ENCODE data around the gene CLIP1. TPM values are rescaled to one million over a fixed set of nuclear protein-coding genes. Genes with fewer than 3 reads are reported as not detected.
"Not testable (repeated sequence)": the region's sequence is repeated elsewhere in the genome, so short reads cannot be mapped to it uniquely, and the experiment has no call there.

The CLIP1 gene
- total and polyA plus RNA-seq, 7 experiments from 2014 or later: 13.6 to 89.3 (median 56.6) TPM

DNA sequence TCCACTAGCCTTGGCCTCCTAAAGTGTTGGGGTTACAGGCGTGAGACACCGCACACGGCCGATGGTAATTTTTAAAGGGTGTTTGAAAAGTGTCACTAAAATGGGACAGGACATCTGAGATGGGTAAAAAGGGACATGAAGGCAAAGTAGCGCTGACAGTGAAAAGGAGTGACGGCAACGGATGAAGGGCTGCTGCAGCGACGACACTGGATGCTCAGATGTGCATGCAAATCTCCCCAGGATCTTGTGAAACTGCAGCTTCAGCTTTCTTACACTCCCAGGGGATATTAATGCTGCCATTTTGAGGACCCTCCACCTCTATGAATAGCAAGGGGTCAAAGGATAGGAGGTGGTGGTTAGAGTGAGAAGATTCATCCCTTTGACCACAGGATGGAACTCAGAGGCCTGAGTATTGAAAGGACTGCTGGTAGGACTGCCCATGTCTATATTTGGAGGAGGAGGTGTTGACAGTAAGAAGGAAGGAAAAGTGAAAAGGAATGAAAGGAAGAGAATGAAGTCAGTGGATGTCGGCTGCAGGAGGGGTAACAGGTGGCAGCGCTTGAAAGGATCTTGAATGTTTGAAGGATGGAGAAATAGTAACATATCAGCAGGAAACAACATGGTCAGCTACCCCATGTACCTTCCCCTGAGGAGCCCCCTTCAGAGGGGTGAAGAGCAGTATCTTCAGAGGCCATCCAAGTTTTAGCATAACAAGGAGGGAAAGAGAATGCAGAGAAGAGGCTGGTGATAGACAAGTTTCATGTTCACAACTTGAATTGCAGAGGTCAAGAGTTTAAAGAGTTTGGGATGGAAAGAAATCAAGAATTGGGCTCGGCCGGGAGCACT, 37.1 kb downstream of the CLIP1 start:
- intact Hi-C loops (cut with micrococcal nuclease): no loop called here
- peaks cover 0 to 22% (median 4%) of the 10 kb centered on the region in 5 donors for H3K36me3 Mint-ChIP-seq
- Histone ChIP-seq H3K4me1 (ENCODE audit: control insufficient read depth in 2 of 2, insufficient read depth in 2 of 2, low read length in 2 of 2) (no peaks in the 10 kb centered on the region), H3K4me3 (ENCODE audit: low read length) (no peak overlapping the region), H3K9me3 (ENCODE audit: control insufficient read depth in 2 of 3, low read length in 3 of 3) (no peaks in the 10 kb centered on the region), H3K27ac (ENCODE audit: low read depth, low read length) (no peak overlapping the region), H3K36me3 (ENCODE audit: control insufficient read depth in 2 of 3, insufficient read depth in 3 of 3, low read length in 3 of 3) (peaks cover 0 to 9% (median 6%) of the 10 kb centered on the region in 3 experiments), H3K27me3 (ENCODE audit: control insufficient read depth in 2 of 2, insufficient read depth in 2 of 2, low read length in 2 of 2) (no peaks in the 10 kb centered on the region)
- peaks cover 8 to 28% (median 16%) of the 10 kb centered on the region in 7 donors for H3K4me1 Mint-ChIP-seq
- ATAC-seq: no peak
- ChIA-PET POLR2A (no interaction called here), CTCF (no interaction called here)
- peaks cover 0 to 1% (median 0%) of the 10 kb centered on the region in 11 donors for H3K9me3 Mint-ChIP-seq
- H3K27ac Mint-ChIP-seq: peak overlapping the region in 3 of 9 donors; percentile 6 to 65 (median 18)
- peak overlapping the region in 1 of 10 donors; percentile 16 for H3K4me3 Mint-ChIP-seq
- DNase-seq: no peak
- no peaks in the 10 kb centered on the region for H3K27me3 Mint-ChIP-seq

DNA sequence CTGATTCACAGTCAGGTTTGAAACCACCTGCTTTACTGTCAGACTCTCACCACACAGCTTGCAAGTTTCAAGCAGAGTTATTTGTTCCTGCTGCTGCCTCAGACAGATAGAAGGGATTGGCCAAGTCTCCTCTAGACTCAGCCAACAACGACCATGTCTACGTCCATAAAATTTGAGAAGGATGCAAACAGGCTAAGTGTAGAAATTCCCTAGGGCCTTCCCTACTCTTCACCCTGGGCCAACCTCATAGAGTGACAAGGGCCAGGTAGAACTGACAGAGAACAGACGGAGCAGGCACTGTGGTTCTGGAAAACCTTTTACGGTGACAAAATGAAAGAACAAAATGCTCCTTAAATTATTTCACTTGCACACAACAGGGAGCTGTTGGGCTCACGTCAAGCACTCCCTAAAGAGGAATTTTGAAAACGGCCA, 39.5 kb downstream of the CLIP1 start:
- intact Hi-C loops (cut with micrococcal nuclease): no loop called here
- H3K4me1 Mint-ChIP-seq: peaks cover 8 to 23% (median 13%) of the 10 kb centered on the region in 7 donors
- H3K4me1 ChIP-seq (ENCODE audit: control insufficient read depth in 2 of 2, insufficient read depth in 2 of 2, low read length in 2 of 2): no peaks in the 10 kb centered on the region
- ChIA-PET CTCF (interaction anchor here (0.6 kb wide), 1 partner anchor 1915 kb away, joined by 4 read pairs; no protein-coding TSS in a partner anchor), POLR2A (no interaction called here)
- DNase-seq: no peak
- peaks cover 0 to 1% (median 0%) of the 10 kb centered on the region in 11 donors for H3K9me3 Mint-ChIP-seq
- peaks cover 0 to 19% (median 10%) of the 10 kb centered on the region in 3 experiments for H3K36me3 ChIP-seq (ENCODE audit: control insufficient read depth in 2 of 3, insufficient read depth in 3 of 3, low read length in 3 of 3)
- H3K4me3 ChIP-seq (ENCODE audit: low read length): no peak overlapping the region
- H3K36me3 Mint-ChIP-seq: peaks cover 0 to 22% (median 6%) of the 10 kb centered on the region in 5 donors
- no peaks in the 10 kb centered on the region for H3K27me3 Mint-ChIP-seq
- H3K4me3 Mint-ChIP-seq: no peak overlapping the region
- H3K27ac ChIP-seq (ENCODE audit: low read depth, low read length): no peak overlapping the region
- no peaks in the 10 kb centered on the region for H3K9me3 ChIP-seq (ENCODE audit: control insufficient read depth in 2 of 3, low read length in 3 of 3)
- H3K27me3 ChIP-seq (ENCODE audit: control insufficient read depth in 2 of 2, insufficient read depth in 2 of 2, low read length in 2 of 2): no peaks in the 10 kb centered on the region
- ATAC-seq: no peak
- peak overlapping the region in 1 of 9 donors; percentile 43 for H3K27ac Mint-ChIP-seq

DNA sequence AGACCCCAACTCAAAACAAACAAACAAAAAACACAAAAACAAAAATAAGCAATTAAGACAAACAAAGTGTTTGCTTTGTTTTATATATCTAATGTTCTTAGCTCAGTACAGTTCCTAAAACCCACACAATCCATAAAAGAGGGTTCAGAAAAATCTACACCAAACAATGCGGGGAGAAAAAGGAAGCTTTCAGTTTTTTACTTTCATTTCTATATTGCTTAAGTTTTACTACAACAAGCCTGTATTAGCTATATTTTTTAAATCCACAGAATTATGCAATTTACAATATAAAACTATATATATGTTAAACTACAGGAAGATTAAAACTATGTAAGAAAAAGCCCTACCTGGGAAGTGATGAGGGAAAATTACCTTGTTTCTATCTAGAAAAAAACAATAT, 41.4 kb downstream of the CLIP1 start:
- no peak for ATAC-seq
- Mint-ChIP-seq H3K27ac (peak overlapping the region in 2 of 9 donors; percentile 54 to 57), H3K4me3 (peak overlapping the region in 1 of 10 donors; percentile 33), H3K4me1 (peaks cover 8 to 21% (median 10%) of the 10 kb centered on the region in 7 donors), H3K9me3 (peaks cover 0 to 1% (median 0%) of the 10 kb centered on the region in 11 donors), H3K27me3 (no peaks in the 10 kb centered on the region), H3K36me3 (peaks cover 5 to 31% (median 10%) of the 10 kb centered on the region in 5 donors)
- Histone ChIP-seq H3K4me1 (ENCODE audit: control insufficient read depth in 2 of 2, insufficient read depth in 2 of 2, low read length in 2 of 2) (no peaks in the 10 kb centered on the region), H3K27me3 (ENCODE audit: control insufficient read depth in 2 of 2, insufficient read depth in 2 of 2, low read length in 2 of 2) (no peaks in the 10 kb centered on the region), H3K9me3 (ENCODE audit: control insufficient read depth in 2 of 3, low read length in 3 of 3) (no peaks in the 10 kb centered on the region), H3K4me3 (ENCODE audit: low read length) (no peak overlapping the region), H3K36me3 (ENCODE audit: control insufficient read depth in 2 of 3, insufficient read depth in 3 of 3, low read length in 3 of 3) (peaks cover 5 to 31% (median 20%) of the 10 kb centered on the region in 3 experiments), H3K27ac (ENCODE audit: low read depth, low read length) (no peak overlapping the region)
- no peak for DNase-seq
- ChIA-PET CTCF (interaction anchor here (0.6 kb wide), 2 partner anchors 372 to 1525 kb away, joined by 3 to 4 read pairs; no protein-coding TSS in a partner anchor), POLR2A (interaction anchor here (0.5 kb wide), 1 partner anchor 10 kb away, joined by 3 read pairs; no protein-coding TSS in a partner anchor)
- intact Hi-C loops (cut with micrococcal nuclease): no loop called here

DNA sequence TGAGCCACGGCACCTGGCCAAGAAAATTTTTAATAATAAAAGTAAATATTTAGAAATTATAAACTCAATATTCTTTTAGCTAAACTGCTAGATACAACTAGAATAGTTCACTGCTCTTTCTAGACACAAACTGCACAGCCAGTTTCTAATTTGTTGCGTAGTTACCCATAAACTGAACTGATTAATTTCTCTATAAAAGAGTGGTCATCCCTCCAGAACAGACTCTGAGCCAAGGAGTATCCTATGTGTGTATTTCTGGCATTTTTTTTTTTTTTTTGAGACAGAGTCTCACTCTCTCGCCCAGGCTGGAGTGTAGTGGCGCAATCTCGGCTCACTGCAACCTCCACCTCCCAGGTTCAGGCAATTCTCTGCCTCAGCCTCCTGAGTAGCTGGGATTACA, 45.7 kb downstream of the CLIP1 start:
- ATAC-seq; DNase-seq; H3K27ac Mint-ChIP-seq; H3K4me3 Mint-ChIP-seq; H3K4me1 ChIP-seq (ENCODE audit: control insufficient read depth in 2 of 2, insufficient read depth in 2 of 2, low read length in 2 of 2); H3K9me3 ChIP-seq (ENCODE audit: control insufficient read depth in 2 of 3, low read length in 3 of 3); H3K27me3 ChIP-seq (ENCODE audit: control insufficient read depth in 2 of 2, insufficient read depth in 2 of 2, low read length in 2 of 2); H3K9me3 Mint-ChIP-seq; H3K4me3 ChIP-seq (ENCODE audit: low read length); H3K27me3 Mint-ChIP-seq; H3K4me1 Mint-ChIP-seq; intact Hi-C loops (cut with micrococcal nuclease); H3K27ac ChIP-seq (ENCODE audit: low read depth, low read length): not testable (repeated sequence)
- peaks cover 4 to 22% (median 13%) of the 10 kb centered on the region in 5 donors for H3K36me3 Mint-ChIP-seq
- peaks cover 5 to 29% (median 20%) of the 10 kb centered on the region in 3 experiments for H3K36me3 ChIP-seq (ENCODE audit: control insufficient read depth in 2 of 3, insufficient read depth in 3 of 3, low read length in 3 of 3)
- ChIA-PET CTCF (interaction anchor here (0.6 kb wide), 2 partner anchors 8 to 69 kb away, joined by 3 to 4 read pairs; no protein-coding TSS in a partner anchor), POLR2A (interaction anchor here (0.7 to 1.1 kb wide), 2 partner anchors 19 to 575 kb away, joined by 3 read pairs; no protein-coding TSS in a partner anchor)

DNA sequence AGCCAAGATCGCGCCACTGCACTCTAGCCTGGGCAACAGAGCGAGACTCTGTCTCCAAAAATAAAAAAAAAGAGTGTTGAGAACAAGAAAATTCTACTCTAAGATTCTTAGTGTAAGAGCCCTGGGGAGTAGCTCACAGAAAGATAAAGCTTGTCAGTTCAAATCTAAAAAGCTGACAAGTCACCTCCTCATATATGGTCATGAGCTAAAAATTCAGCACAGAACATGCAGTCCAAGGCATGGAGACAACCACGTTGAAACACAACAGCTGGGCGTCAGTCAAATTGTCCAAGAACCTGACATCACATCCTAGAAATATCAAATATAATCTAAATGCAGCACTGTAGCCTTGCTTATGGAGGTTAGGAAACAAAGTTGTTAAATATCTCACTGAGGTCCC, 47.8 kb downstream of the CLIP1 start:
- ChIA-PET CTCF (interaction anchor here (0.6 to 1.0 kb wide), 3 partner anchors 18 to 1167 kb away, joined by 3 to 8 read pairs (median 5); no protein-coding TSS in a partner anchor), POLR2A (interaction anchor here (0.6 kb wide), 1 partner anchor 119 kb away, joined by 3 read pairs; no protein-coding TSS in a partner anchor)
- no peak for DNase-seq
- H3K27ac Mint-ChIP-seq: peak overlapping the region in 2 of 9 donors; percentile 42 to 45
- H3K9me3 Mint-ChIP-seq: no peaks in the 10 kb centered on the region
- peaks cover 5 to 34% (median 17%) of the 10 kb centered on the region in 5 donors for H3K36me3 Mint-ChIP-seq
- Histone ChIP-seq H3K36me3 (ENCODE audit: control insufficient read depth in 2 of 3, insufficient read depth in 3 of 3, low read length in 3 of 3) (peaks cover 5 to 19% (median 15%) of the 10 kb centered on the region in 3 experiments), H3K9me3 (ENCODE audit: control insufficient read depth in 2 of 3, low read length in 3 of 3) (no peaks in the 10 kb centered on the region), H3K4me3 (ENCODE audit: low read length) (no peak overlapping the region), H3K27me3 (ENCODE audit: control insufficient read depth in 2 of 2, insufficient read depth in 2 of 2, low read length in 2 of 2) (no peaks in the 10 kb centered on the region), H3K27ac (ENCODE audit: low read depth, low read length) (no peak overlapping the region), H3K4me1 (ENCODE audit: control insufficient read depth in 2 of 2, insufficient read depth in 2 of 2, low read length in 2 of 2) (no peaks in the 10 kb centered on the region)
- intact Hi-C loops (cut with micrococcal nuclease): no loop called here
- no peak for ATAC-seq
- peaks cover 8 to 20% (median 12%) of the 10 kb centered on the region in 7 donors for H3K4me1 Mint-ChIP-seq
- no peaks in the 10 kb centered on the region for H3K27me3 Mint-ChIP-seq
- H3K4me3 Mint-ChIP-seq: no peak overlapping the region

DNA sequence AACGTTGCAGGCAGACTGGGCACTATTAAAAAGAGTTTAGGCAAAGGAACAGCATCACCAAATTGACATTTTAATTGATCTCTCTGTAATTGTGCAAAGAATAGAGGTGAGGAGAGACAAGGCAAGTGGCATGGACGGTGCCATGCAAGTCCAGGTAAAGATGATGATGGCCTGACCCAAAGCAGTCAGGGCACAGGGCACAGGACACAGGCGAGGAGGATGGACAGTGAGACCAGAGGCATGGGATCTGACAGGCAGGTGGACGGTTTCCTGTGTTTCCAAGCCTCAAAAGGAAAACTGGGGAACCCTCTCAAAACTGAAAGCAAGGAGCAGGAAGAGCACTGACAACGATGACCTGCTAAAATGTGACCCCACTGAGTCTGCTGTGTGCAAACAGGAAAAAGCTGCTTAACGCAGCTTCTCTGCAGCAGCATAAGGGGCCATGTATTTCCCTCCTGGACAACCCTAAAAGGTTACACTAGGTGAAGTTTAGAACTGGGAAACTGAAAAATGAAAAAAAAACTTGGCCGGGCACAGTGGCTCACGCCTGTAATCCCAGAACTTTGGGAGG, 50.9 kb downstream of the CLIP1 start:
- H3K27ac Mint-ChIP-seq: peak overlapping the region in 6 of 9 donors; percentile 5 to 78 (median 44)
- H3K4me3 Mint-ChIP-seq: peak overlapping the region in 5 of 10 donors; percentile 1 to 60 (median 24)
- H3K4me3 ChIP-seq (ENCODE audit: low read length): no peak overlapping the region
- no peaks in the 10 kb centered on the region for H3K4me1 ChIP-seq (ENCODE audit: control insufficient read depth in 2 of 2, insufficient read depth in 2 of 2, low read length in 2 of 2)
- H3K27ac ChIP-seq (ENCODE audit: low read depth, low read length): no peak overlapping the region
- no peaks in the 10 kb centered on the region for H3K27me3 ChIP-seq (ENCODE audit: control insufficient read depth in 2 of 2, insufficient read depth in 2 of 2, low read length in 2 of 2)
- H3K4me1 Mint-ChIP-seq: peaks cover 8 to 34% (median 18%) of the 10 kb centered on the region in 7 donors
- DNase-seq (no peak), ATAC-seq (no peak)
- H3K9me3 ChIP-seq (ENCODE audit: control insufficient read depth in 2 of 3, low read length in 3 of 3): no peaks in the 10 kb centered on the region
- CTCF ChIA-PET: no interaction called here
- intact Hi-C loops (cut with micrococcal nuclease): no loop called here
- no peaks in the 10 kb centered on the region for H3K27me3 Mint-ChIP-seq
- H3K36me3 Mint-ChIP-seq: peaks cover 0 to 28% (median 11%) of the 10 kb centered on the region in 5 donors
- POLR2A ChIA-PET: interaction anchor here (0.7 kb wide), 1 partner anchor 83 kb away, joined by 3 read pairs; no protein-coding TSS in a partner anchor
- H3K9me3 Mint-ChIP-seq: no peaks in the 10 kb centered on the region
- H3K36me3 ChIP-seq (ENCODE audit: control insufficient read depth in 2 of 3, insufficient read depth in 3 of 3, low read length in 3 of 3): no peaks in the 10 kb centered on the region
